DOHH2 (cell line): Measurements from ENCODE around the gene CSNK1A1.
"Not testable (repeated sequence)": the region's sequence is repeated elsewhere in the genome, so short reads cannot be mapped to it uniquely, and the experiment has no call there.

Source experiments
- H3F3A ChIP-seq: fragments of 200-600 bp; sonication (generic), shearing (Covaris generic); 2 replicates; pipeline ENCODE4 v1.6.0; 2016; ENCODE audit warnings: antibody characterized with exemption, mild to moderate bottlenecking; ENCODE audit not compliant: control insufficient read depth, insufficient read depth
- H3K27ac ChIP-seq: fragments of 200-600 bp; sonication (generic); 2 replicates; pipeline ENCODE4 v1.5.1; 2014; ENCODE audit warnings: low read depth, mild to moderate bottlenecking, low read length, moderate library complexity
- H3K27me3 ChIP-seq: fragments of 200-600 bp; sonication (generic); 2 replicates; pipeline ENCODE4 v1.6.1; 2014; ENCODE audit warnings: mild to moderate bottlenecking, low read length, mixed read lengths; ENCODE audit not compliant: control insufficient read depth
- H3K36me3 ChIP-seq: fragments of 200-600 bp; sonication (generic); 2 replicates; pipeline ENCODE4 v1.6.1; 2014; ENCODE audit warnings: mild to moderate bottlenecking, low read length, moderate library complexity, mixed read lengths; ENCODE audit not compliant: control insufficient read depth
- H3K4me1 ChIP-seq: fragments of 200-600 bp; sonication (generic); 2 replicates; pipeline ENCODE4 v1.6.1; 2014; ENCODE audit warnings: mild to moderate bottlenecking, low read length, mixed read lengths; ENCODE audit not compliant: control insufficient read depth
- H3K4me2 ChIP-seq: fragments of 200-600 bp; sonication (generic); 2 replicates; pipeline ENCODE4 v1.6.0; 2014; ENCODE audit warnings: mild to moderate bottlenecking, low read length, moderate library complexity
- H3K4me3 ChIP-seq: fragments of 200-600 bp; sonication (generic); 2 replicates; pipeline ENCODE4 v1.5.1; 2014; ENCODE audit warnings: mild to moderate bottlenecking, low read length, mixed read lengths
- H3K79me2 ChIP-seq: fragments of 200-600 bp; sonication (generic); 2 replicates; pipeline ENCODE4 v1.6.1; 2014; ENCODE audit warnings: mild to moderate bottlenecking, low read length, mixed read lengths; ENCODE audit not compliant: control insufficient read depth
- H3K9me2 ChIP-seq: fragments of 200-600 bp; sonication (generic); replicated peaks from 2 replicates; pipeline ENCODE4 v1.6.1; 2014; ENCODE audit warnings: mild to moderate bottlenecking, low read length, mixed read lengths; ENCODE audit not compliant: control insufficient read depth
- H3K9me3 ChIP-seq: fragments of 200-600 bp; sonication (generic); 2 replicates; pipeline ENCODE4 v1.6.1; 2014; ENCODE audit warnings: antibody characterized with exemption, low read length, mixed read lengths; ENCODE audit not compliant: control insufficient read depth, insufficient read depth
- H4K20me1 ChIP-seq: fragments of 200-600 bp; sonication (generic); 2 replicates; pipeline ENCODE4 v1.6.0; 2014; ENCODE audit warnings: low read depth, mild to moderate bottlenecking, antibody characterized with exemption, low read length, moderate library complexity; ENCODE audit not compliant: control insufficient read depth, insufficient read depth
- EZH2phosphoT487 ChIP-seq: fragments of 200-600 bp; sonication (generic); IDR thresholded peaks from 2 replicates; pipeline ENCODE4 v1.6.1; 2017; ENCODE audit warnings: borderline replicate concordance, mild to moderate bottlenecking, antibody characterized with exemption, low read length, moderate library complexity, mixed read lengths
- TF ChIP-seq, protein P1 (sequence below): fragments of 200-600 bp; sonication (generic); IDR thresholded peaks from one replicate; pipeline ENCODE4 v1.5.1; 2014; ENCODE audit warnings: antibody characterized with exemption, mild to moderate bottlenecking, low read depth, low read length; ENCODE audit not compliant: poor library complexity, severe bottlenecking

The CSNK1A1 gene

DNA sequence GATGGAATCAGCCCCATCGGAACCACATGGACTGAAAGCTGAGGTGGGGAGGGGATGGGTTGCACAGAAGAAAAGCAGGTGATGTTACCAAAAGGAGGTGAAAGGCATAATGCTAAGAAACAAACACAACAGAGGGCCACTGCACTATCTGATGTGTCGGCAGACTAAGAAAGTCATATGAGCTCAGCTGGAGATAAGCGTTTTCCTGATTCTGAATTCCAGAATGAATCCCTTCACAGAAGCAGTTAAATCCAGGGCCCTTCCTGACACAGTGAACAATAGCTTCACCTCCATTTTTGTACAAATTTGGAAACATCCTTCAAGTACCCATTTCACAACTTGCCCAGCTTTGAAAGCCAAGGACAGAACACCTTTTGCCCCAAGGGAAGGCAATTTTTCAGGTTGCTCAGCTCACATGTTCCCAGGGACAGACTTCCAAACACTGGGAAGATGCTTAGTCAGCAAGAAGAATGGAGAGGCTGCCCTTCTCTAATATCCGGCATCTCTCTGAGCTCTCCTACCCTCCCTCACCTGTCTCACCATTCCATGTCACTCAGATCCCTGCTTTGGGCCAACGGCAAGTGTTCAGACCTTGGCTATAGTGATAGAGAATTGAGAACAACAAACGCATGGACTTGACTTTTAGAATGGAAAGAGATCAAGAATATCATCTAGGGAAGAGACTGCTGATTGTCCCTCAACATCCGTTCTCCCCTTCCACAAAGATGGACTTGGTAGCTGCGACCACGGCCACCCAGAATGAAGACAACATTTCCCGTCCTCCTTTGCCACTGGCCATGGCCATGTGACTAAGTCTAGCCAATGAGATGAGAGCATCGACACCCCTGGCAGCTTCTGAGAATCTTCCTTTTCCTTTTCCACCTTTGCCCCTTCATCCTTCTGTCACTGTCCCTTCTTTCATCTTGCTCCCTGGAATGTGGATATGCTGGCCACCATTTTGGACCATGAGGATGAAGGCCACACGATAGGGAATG is 103.6 kb downstream of the CSNK1A1 start:
- Histone ChIP-seq H3K79me2 (no peaks in the 10 kb centered on the region), H3K4me1 (peaks cover 21% of the 10 kb centered on the region), H3K9me2 (no peaks in the 10 kb centered on the region), H4K20me1 (no peaks in the 10 kb centered on the region), H3K9me3 (no peaks in the 10 kb centered on the region), H3K27me3 (no peaks in the 10 kb centered on the region), H3K4me2 (no peak overlapping the region), H3F3A (0 out of 2 replicates have a peak, but pooled peaks cover under 1% of the 10 kb centered on the region), H3K27ac (no peak overlapping the region), H3K4me3 (no peak overlapping the region), H3K36me3 (no peaks in the 10 kb centered on the region)
- TF ChIP-seq EZH2phosphoT487, result no peak
- TF ChIP-seq, protein P1, sequence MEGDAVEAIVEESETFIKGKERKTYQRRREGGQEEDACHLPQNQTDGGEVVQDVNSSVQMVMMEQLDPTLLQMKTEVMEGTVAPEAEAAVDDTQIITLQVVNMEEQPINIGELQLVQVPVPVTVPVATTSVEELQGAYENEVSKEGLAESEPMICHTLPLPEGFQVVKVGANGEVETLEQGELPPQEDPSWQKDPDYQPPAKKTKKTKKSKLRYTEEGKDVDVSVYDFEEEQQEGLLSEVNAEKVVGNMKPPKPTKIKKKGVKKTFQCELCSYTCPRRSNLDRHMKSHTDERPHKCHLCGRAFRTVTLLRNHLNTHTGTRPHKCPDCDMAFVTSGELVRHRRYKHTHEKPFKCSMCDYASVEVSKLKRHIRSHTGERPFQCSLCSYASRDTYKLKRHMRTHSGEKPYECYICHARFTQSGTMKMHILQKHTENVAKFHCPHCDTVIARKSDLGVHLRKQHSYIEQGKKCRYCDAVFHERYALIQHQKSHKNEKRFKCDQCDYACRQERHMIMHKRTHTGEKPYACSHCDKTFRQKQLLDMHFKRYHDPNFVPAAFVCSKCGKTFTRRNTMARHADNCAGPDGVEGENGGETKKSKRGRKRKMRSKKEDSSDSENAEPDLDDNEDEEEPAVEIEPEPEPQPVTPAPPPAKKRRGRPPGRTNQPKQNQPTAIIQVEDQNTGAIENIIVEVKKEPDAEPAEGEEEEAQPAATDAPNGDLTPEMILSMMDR, result no peak

DNA sequence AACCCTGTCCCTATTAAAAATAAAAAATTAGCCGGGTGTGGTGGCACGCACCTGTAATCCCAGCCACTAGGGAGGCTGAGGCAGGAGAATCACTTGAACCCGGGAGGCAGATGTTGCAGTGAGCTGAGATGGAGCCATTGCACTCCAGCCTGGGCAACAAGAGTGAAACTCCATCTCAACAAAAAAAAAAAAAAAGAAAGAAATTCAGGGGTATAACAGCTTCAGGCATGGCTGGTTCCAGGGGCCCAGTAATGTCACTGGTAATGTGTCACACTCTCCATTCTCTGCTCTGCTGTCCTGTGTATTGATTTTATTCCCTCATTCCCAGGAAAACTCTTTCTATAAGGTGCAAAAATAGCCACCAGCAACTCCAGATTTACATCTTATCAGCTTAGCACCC is 104.4 kb downstream of the CSNK1A1 start:
- H3K9me2 ChIP-seq, H3K27me3 ChIP-seq, H4K20me1 ChIP-seq, H3K36me3 ChIP-seq, H3K4me3 ChIP-seq, H3F3A ChIP-seq, H3K4me2 ChIP-seq, H3K27ac ChIP-seq, H3K79me2 ChIP-seq, H3K9me3 ChIP-seq: not testable (repeated sequence)
- peaks cover 13% of the 10 kb centered on the region for H3K4me1 ChIP-seq

DNA sequence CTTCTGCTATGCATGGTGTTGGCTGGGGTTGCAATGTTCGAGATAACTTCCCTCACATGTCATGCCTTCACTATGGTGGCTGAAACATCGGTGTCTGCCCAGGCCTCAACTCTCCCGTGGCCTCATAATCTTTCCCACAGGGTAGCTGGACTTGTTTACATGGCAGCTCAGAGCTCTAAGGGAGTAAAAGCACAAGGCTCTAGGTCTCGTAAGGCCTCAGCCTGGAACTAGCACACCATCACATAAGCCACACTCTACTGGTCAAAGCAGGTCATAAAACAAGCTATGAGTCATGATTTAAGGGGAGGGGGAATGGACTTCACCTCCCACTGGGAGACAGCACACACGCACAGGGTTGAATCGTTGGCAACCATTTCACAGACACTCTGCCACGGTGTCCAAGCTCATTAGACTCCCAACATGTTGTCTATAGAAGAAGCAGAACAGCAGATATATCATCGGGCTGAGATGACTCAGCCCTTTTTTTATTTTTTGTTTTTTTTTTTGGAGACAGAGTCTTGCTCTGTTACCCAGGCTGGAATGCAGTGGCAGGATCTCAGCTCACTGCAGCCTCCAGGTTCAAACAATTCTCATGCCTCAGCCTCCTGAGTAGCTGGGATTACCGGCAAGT is 105.4 kb downstream of the CSNK1A1 start:
- Histone ChIP-seq H3K4me2 (no peak overlapping the region), H3K4me1 (peaks cover 5% of the 10 kb centered on the region; the same call in 1 of the 2 replicates), H3K27ac (no peak overlapping the region), H3K27me3 (no peaks in the 10 kb centered on the region), H3K79me2 (no peaks in the 10 kb centered on the region), H3F3A (no peaks in the 10 kb centered on the region), H3K9me2 (no peaks in the 10 kb centered on the region), H4K20me1 (no peaks in the 10 kb centered on the region), H3K4me3 (no peak overlapping the region), H3K9me3 (no peaks in the 10 kb centered on the region), H3K36me3 (no peaks in the 10 kb centered on the region)
- no peak for TF ChIP-seq EZH2phosphoT487
- TF ChIP-seq, protein P1, result no peak

DNA sequence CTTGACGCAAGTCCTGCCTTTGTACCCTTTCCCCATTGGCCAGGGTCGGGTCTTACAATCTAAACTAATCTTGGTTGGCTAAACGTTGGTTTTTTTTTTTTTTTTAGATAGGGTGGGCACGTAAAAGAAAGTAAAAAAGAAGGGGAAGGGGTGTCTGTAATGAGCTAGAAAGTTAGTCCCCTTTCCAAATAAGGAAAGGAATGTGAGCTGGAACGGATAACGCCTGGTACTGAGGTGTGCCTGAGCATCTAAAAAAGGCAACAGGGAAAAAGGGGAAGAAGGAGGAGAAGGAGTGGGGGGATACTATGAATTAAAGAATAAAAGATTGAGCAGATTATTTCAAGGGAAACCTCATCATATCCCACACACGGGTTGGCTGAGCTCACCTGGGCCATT is 105.9 kb downstream of the CSNK1A1 start:
- no peaks in the 10 kb centered on the region for H4K20me1 ChIP-seq
- H3K27me3 ChIP-seq, result no peaks in the 10 kb centered on the region
- no peak overlapping the region for H3K4me2 ChIP-seq
- H3K27ac ChIP-seq, result no peak overlapping the region
- H3F3A ChIP-seq, result no peaks in the 10 kb centered on the region
- H3K4me1 ChIP-seq, result peaks cover 5% of the 10 kb centered on the region; the same call in 1 of the 2 replicates
- no peak overlapping the region for H3K4me3 ChIP-seq
- TF ChIP-seq, protein P1, result no peak
- no peak for TF ChIP-seq EZH2phosphoT487
- H3K36me3 ChIP-seq, result no peaks in the 10 kb centered on the region
- no peaks in the 10 kb centered on the region for H3K79me2 ChIP-seq
- H3K9me3 ChIP-seq, result no peaks in the 10 kb centered on the region
- H3K9me2 ChIP-seq, result no peaks in the 10 kb centered on the region

DNA sequence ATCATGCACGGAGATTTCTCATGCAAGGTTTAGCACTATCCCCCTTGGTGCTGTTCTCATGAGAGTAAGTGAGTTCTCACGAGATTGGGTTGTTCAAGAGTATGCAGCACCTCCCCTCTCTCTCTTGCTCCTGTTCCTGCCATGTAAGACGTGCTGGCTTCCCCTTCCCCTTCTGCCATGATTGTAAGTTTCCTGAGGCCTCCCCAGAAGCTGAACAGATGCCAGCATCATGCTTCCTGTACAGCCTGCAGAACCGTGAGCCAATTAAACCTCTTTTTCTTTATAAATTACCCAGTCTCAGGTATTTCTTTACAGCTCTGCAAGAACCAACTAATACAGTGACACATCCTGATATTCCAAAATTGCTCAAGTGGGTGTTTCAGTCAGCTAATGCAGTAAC is 106.8 kb downstream of the CSNK1A1 start:
- H3K4me1 ChIP-seq, result not testable (repeated sequence)

More for the DNA sequence above, 106.8 kb downstream of the CSNK1A1 start:
- H3K79me2 ChIP-seq, H3F3A ChIP-seq, H3K36me3 ChIP-seq, H3K9me2 ChIP-seq, H3K27me3 ChIP-seq, H3K27ac ChIP-seq, H3K4me2 ChIP-seq, H3K4me3 ChIP-seq, H4K20me1 ChIP-seq, H3K9me3 ChIP-seq: not testable (repeated sequence)
